H1 (cell line): ENCODE measurements around the gene DHRS12. TPM values are rescaled to one million over a fixed set of nuclear protein-coding genes. Genes with fewer than 3 reads are reported as not detected.
A peak's percentile ranks its signal among the peaks of the same experiment; 100 is the strongest.

ENCODE experiments used
- CTCF ChIA-PET: fragments of 300-600 bp; sonication (Branson Sonifier 250); formaldehyde crosslinking; loops from one replicate; lab custom pipeline; 2021; ENCODE audit not compliant: partially characterized antibody; lab: Charles Lee
- POLR2A ChIA-PET: fragments of 300-600 bp; sonication (Branson Sonifier 250); formaldehyde crosslinking; loops from one replicate; lab custom pipeline; 2021; ENCODE audit warnings: inconsistent platforms; ENCODE audit not compliant: partially characterized antibody; lab: Charles Lee
- DNase-seq, 2 experiments: peaks; one replicate each; pipeline versions ENCODE4 v3.0.0 to v3.0.0-alpha.2; 2010 to 2022; ENCODE audit warnings: low spot score in 2 of 2, low read depth in 1 of 2, mixed read lengths in 1 of 2
- FAIRE-seq: peaks from 2 replicates; lab custom pipeline; 2011; peaks lifted over from hg19 to GRCh38; lab: Jason Lieb, UNC
- H2AFZ ChIP-seq: 2 replicates; pipeline ENCODE4 v1.8.1; 2012; ENCODE audit warnings: low read length, inconsistent platforms
- H2AK5ac ChIP-seq: 2 replicates; pipeline ENCODE4 v1.6.1; 2013; ENCODE audit warnings: low read depth, low read length
- H2BK120ac ChIP-seq: replicated peaks from 2 replicates; pipeline ENCODE3; 2013; ENCODE audit warnings: low read depth, low read length, inconsistent platforms
- H2BK12ac ChIP-seq: 2 replicates; pipeline ENCODE4 v1.6.1; 2013; ENCODE audit warnings: low read depth, low read length
- H2BK15ac ChIP-seq: 2 replicates; pipeline ENCODE4 v1.6.1; 2013; ENCODE audit warnings: low read length
- H2BK20ac ChIP-seq: 2 replicates; pipeline ENCODE4 v1.6.1; 2013; ENCODE audit warnings: low read length
- H2BK5ac ChIP-seq: 2 replicates; pipeline ENCODE4 v1.6.1; 2013; ENCODE audit warnings: low read depth, low read length
- H3K14ac ChIP-seq: 2 replicates; pipeline ENCODE4 v1.6.1; 2013; ENCODE audit warnings: inconsistent platforms; ENCODE audit not compliant: insufficient read length
- H3K18ac ChIP-seq: 2 replicates; pipeline ENCODE4 v1.6.1; 2013; ENCODE audit warnings: low read length; ENCODE audit errors: extremely low read depth
- H3K23ac ChIP-seq: 2 replicates; pipeline ENCODE4 v1.6.1; 2013; ENCODE audit warnings: inconsistent platforms; ENCODE audit not compliant: insufficient read length
- H3K23me2 ChIP-seq: 2 replicates; pipeline ENCODE4 v1.6.1; 2013; ENCODE audit warnings: low read depth, low read length
- H3K27ac ChIP-seq: 2 replicates; pipeline ENCODE4 v1.6.1; 2011; ENCODE audit warnings: low read depth, low read length, inconsistent platforms
- H3K27me3 ChIP-seq, 4 experiments: replicated peaks in 1 of 4; 1 replicate in 1 of 4; 2 replicates in 3 of 4; pipeline versions ENCODE4 v1.6.1 to v1.8.1; 2011 to 2013; ENCODE audit warnings: low read length in 3 of 4, mild to moderate bottlenecking in 3 of 4, inconsistent platforms in 2 of 4, mixed read lengths in 2 of 4, moderate library complexity in 1 of 4; ENCODE audit not compliant: control insufficient read depth in 3 of 4, insufficient read depth in 3 of 4; ENCODE audit errors: extremely low read depth in 1 of 4
- H3K36me3 ChIP-seq, 4 experiments: 2 replicates each; pipeline versions ENCODE4 v1.6.1 to v1.8.1; 2011 to 2013; ENCODE audit warnings: mild to moderate bottlenecking in 4 of 4, low read length in 3 of 4, moderate library complexity in 2 of 4, control low read depth in 1 of 4, inconsistent platforms in 1 of 4; ENCODE audit not compliant: insufficient read depth in 4 of 4, control insufficient read depth in 2 of 4
- H3K4ac ChIP-seq: replicated peaks from 2 replicates; pipeline ENCODE3; 2013; ENCODE audit warnings: low read length, low read depth, mixed read lengths, inconsistent platforms; ENCODE audit not compliant: insufficient read length
- H3K4me1 ChIP-seq, 4 experiments: replicated peaks in 1 of 4; 1 replicate in 1 of 4; 2 replicates in 3 of 4; pipeline versions ENCODE4 v1.6.1 to v1.8.1; 2011 to 2013; ENCODE audit warnings: low read length in 3 of 4, inconsistent platforms in 2 of 4, mixed read lengths in 1 of 4; ENCODE audit not compliant: insufficient read depth in 4 of 4, control insufficient read depth in 3 of 4
- H3K4me2 ChIP-seq, 2 experiments: 2 replicates each; pipeline versions ENCODE4 v1.6.1 to v1.8.1; 2011 to 2013; ENCODE audit warnings: low read depth in 2 of 2, low read length in 2 of 2, control low read depth in 1 of 2, inconsistent platforms in 1 of 2, mild to moderate bottlenecking in 1 of 2; ENCODE audit not compliant: insufficient read depth in 1 of 2
- H3K4me3 ChIP-seq, 4 experiments: fragments of 200-600, 300-600 bp in 1 of 4; sonication (generic), shearing (Covaris generic), sonication (Bioruptor Twin) in 1 of 4; 2 replicates each; pipeline versions ENCODE4 v1.5.1 to v1.8.1; 2011 to 2016; ENCODE audit warnings: low read length in 4 of 4, low read depth in 3 of 4, control low read depth in 2 of 4, inconsistent platforms in 2 of 4, mild to moderate bottlenecking in 2 of 4, mixed read lengths in 1 of 4, moderate library complexity in 1 of 4; ENCODE audit not compliant: insufficient read depth in 2 of 4; ENCODE audit errors: extremely low read depth in 1 of 4
- H3K56ac ChIP-seq: replicated peaks from 2 replicates; pipeline ENCODE3; 2013; ENCODE audit warnings: low read depth, mild to moderate bottlenecking, mixed read lengths, low read length, inconsistent platforms; ENCODE audit not compliant: insufficient read length
- H3K79me1 ChIP-seq: 2 replicates; pipeline ENCODE4 v1.6.1; 2013; ENCODE audit warnings: low read depth, low read length, control low read depth
- H3K79me2 ChIP-seq, 2 experiments: 2 replicates each; pipeline versions ENCODE4 v1.6.1 to v1.8.1; 2012 to 2013; ENCODE audit warnings: low read length in 2 of 2, mild to moderate bottlenecking in 2 of 2, inconsistent platforms in 1 of 2; ENCODE audit not compliant: insufficient read depth in 2 of 2, control insufficient read depth in 1 of 2
- H3K9ac ChIP-seq, 4 experiments: replicated peaks in 1 of 4; 1 replicate in 1 of 4; 2 replicates in 3 of 4; pipeline versions ENCODE4 v1.6.1 to v1.8.1; 2011 to 2013; ENCODE audit warnings: low read depth in 3 of 4, low read length in 3 of 4, control low read depth in 2 of 4, mild to moderate bottlenecking in 2 of 4, moderate library complexity in 2 of 4, inconsistent platforms in 1 of 4; ENCODE audit errors: extremely low read depth in 1 of 4
- H3K9me3 ChIP-seq, 2 experiments: 2 replicates each; pipeline versions ENCODE4 v1.6.1 to v1.8.1; 2012 to 2013; ENCODE audit warnings: mild to moderate bottlenecking in 2 of 2, moderate library complexity in 2 of 2, control low read depth in 1 of 2, inconsistent platforms in 1 of 2, low read depth in 1 of 2, low read length in 1 of 2, mixed read lengths in 1 of 2; ENCODE audit not compliant: insufficient read depth in 2 of 2
- H4K20me1 ChIP-seq, 2 experiments: replicated peaks in 1 of 2; 2 replicates each; pipeline versions ENCODE3 to v1.8.1; 2011 to 2013; ENCODE audit warnings: inconsistent platforms in 2 of 2, low read length in 2 of 2, mild to moderate bottlenecking in 1 of 2; ENCODE audit not compliant: insufficient read depth in 2 of 2, control insufficient read depth in 1 of 2
- H4K5ac ChIP-seq: 2 replicates; pipeline ENCODE4 v1.6.1; 2013; ENCODE audit warnings: low read length, low read depth, mixed read lengths, inconsistent platforms; ENCODE audit not compliant: insufficient read length
- H4K8ac ChIP-seq: 2 replicates; pipeline ENCODE4 v1.8.0; 2013; ENCODE audit warnings: mild to moderate bottlenecking, moderate library complexity, low read length, inconsistent platforms; ENCODE audit not compliant: insufficient read depth; ENCODE audit errors: extremely low read depth
- H4K91ac ChIP-seq: replicated peaks from 2 replicates; pipeline ENCODE3; 2013; ENCODE audit warnings: low read length, mixed read lengths, inconsistent platforms; ENCODE audit not compliant: insufficient read length
- KDM1A ChIP-seq: fragments of 200-600, 300-600 bp; sonication (generic); IDR thresholded peaks from 2 replicates; pipeline ENCODE4 v1.7.1; 2016; ENCODE audit warnings: mild to moderate bottlenecking, low read length, borderline replicate concordance
- ZNF274 ChIP-seq: IDR thresholded peaks from 2 replicates; pipeline ENCODE4 v1.7.0; 2012; ENCODE audit warnings: low read length, borderline replicate concordance; ENCODE audit errors: extremely low read depth
- WGBS, 2 experiments: shearing (Covaris generic) in 1 of 2; methylation state at CpG; one replicate each; pipeline versions ENCODE4 v1.1.6 to v1.1.7; 2013 to 2015; ENCODE audit warnings: low lambda C conversion rate in 2 of 2, mixed read lengths in 2 of 2, inconsistent platforms in 1 of 2, low coverage in 1 of 2, missing lambda C conversion rate in 1 of 2; ENCODE audit not compliant: insufficient replicate concordance in 2 of 2, insufficient coverage in 1 of 2, insufficient read length in 1 of 2; ENCODE audit errors: extremely low coverage in 1 of 2, missing lambda C conversion rate in 1 of 2; 5-methylcytosine and 5-hydroxymethylcytosine counted together
- polyA plus RNA-seq, 7 experiments: library from polyadenylated mRNA; depleted of rRNA in 3 of 7; stranded (reverse) in 5 of 7; unstranded in 2 of 7; fragments of >200 nt in 5 of 7; fragments of 200-250 nt in 2 of 7; gene quantifications; 1 replicate in 5 of 7; 2 replicates in 1 of 7; 4 replicates in 1 of 7; pipeline versions ENCODE4 v1.2.1 to v1.2.3, GENCODE V29; 2011 to 2013; ENCODE audit warnings: missing spikeins in 2 of 7, mixed read lengths in 2 of 7
- total RNA-seq: library from RNA; stranded (reverse); fragmentation: NEBNext Ultra II Directional; extraction: Animal tissue kit (Norgen Biotek cat#: 25700); gene quantifications from 2 replicates; pipeline ENCODE4 v1.2.1, GENCODE V29; 2021

Gene DHRS12
- total and polyA plus RNA-seq, 2 of the 8 experiments (the other 6 are each of a cell fraction or from before 2014, with no cell fraction given), result 8.7 TPM

- Histone ChIP-seq H2BK120ac (no peak overlapping the region), H3K4me3 (no peak overlapping the region), H3K56ac (no peak overlapping the region), H3K14ac (no peak overlapping the region), H4K91ac (no peak overlapping the region), H2BK20ac (no peak overlapping the region), H2BK12ac (no peak overlapping the region), H3K18ac (no peak overlapping the region)
- no peak for DNase-seq
- CTCF ChIA-PET, result interaction anchor here (0.7 to 7.5 kb wide), 37 partner anchors 9 to 690 kb away, joined by 3 to 105 read pairs (median 5); partner anchors contain the start of gene TMEM272
- no peak for TF ChIP-seq ZNF274
- no peak for TF ChIP-seq KDM1A
- TF ChIP-seq, all 59 proteins: peak for 0
- Histone ChIP-seq H3K27ac (no peak overlapping the region), H3K9me3 (no peaks in the 10 kb centered on the region), H3K27me3 (peaks cover 0 to 3% (median 1%) of the 10 kb centered on the region in 4 experiments; a peak in 2 of 7 replicates), H4K5ac (no peak overlapping the region), H3K79me2 (no peaks in the 10 kb centered on the region), H2BK5ac (no peak overlapping the region), H4K20me1 (no peaks in the 10 kb centered on the region), H4K8ac (no peak overlapping the region), H2BK15ac (no peak overlapping the region), H3K4me2 (peak overlapping the region in 1 of 2 experiments; percentile 1; a peak in 1 of 4 replicates), H2AK5ac (no peak overlapping the region), H3K9ac (no peak overlapping the region), H3K23me2 (no peaks in the 10 kb centered on the region), H3K79me1 (no peaks in the 10 kb centered on the region), H3K4ac (no peak overlapping the region), H3K4me1 (peaks cover 0 to 16% (median 7%) of the 10 kb centered on the region in 4 experiments; a peak in 5 of 7 replicates), H3K36me3 (no peaks in the 10 kb centered on the region), H3K23ac (no peak overlapping the region), H2AFZ (no peak overlapping the region)
- POLR2A ChIA-PET, result interaction anchor here (1.9 kb wide), 1 partner anchor 10 kb away, joined by 5 read pairs; no protein-coding TSS in a partner anchor
- no peak for FAIRE-seq
- 87% methylated on average over 11 of the region's 11 CpGs; no CpG with 5 or more reads in 1 of the 2 experiments for WGBS, 2 experiments
Observed at GRCh38 chr13:51815848-51816247, 11.9 kb upstream of the DHRS12 start.
